GM23248 (cell line): Measurements from ENCODE around the gene MTA2.

Experiments used
- EZH2 ChIP-seq: fragments of 200-600 bp; sonication (generic); IDR thresholded peaks from 2 replicates; pipeline ENCODE4 v1.6.1; 2018; ENCODE audit warnings: antibody characterized with exemption, mild to moderate bottlenecking; ENCODE audit not compliant: insufficient read depth, poor library complexity, severe bottlenecking
- EZH2phosphoT487 ChIP-seq: fragments of 200-600 bp; sonication (generic); IDR thresholded peaks from 2 replicates; pipeline ENCODE4 v1.6.1; 2018; ENCODE audit warnings: antibody characterized with exemption, moderate library complexity, mild to moderate bottlenecking, low read depth; ENCODE audit not compliant: insufficient read depth

GRCh38 chr11:62648967-62649364 lies 47.3 kb upstream of the MTA2 start:
- TF ChIP-seq EZH2phosphoT487: no peak
- no peak for TF ChIP-seq EZH2
